MCF 10A (cell line): ENCODE data around the gene FILIP1L. TPM values are rescaled to one million over a fixed set of nuclear protein-coding genes. Genes with fewer than 3 reads are reported as not detected.

ENCODE experiments used
- BruUV-seq: library from RNA; stranded (reverse); fragments of 400-500 nt; replicated peaks from 2 replicates; lab custom pipeline; 2021; lab: Mats Ljungman, UMichigan
- CTCF ChIA-PET: fragments of 300-600 bp; sonication (Branson Sonifier 250); formaldehyde crosslinking; extraction: SDS; loops from one replicate; lab custom pipeline; 2021; ENCODE audit warnings: antibody characterized with exemption, inconsistent platforms; lab: Yijun Ruan, JAX
- POLR2A ChIA-PET: fragments of 300-600, 350-650 bp; sonication (Branson Sonifier 250); formaldehyde crosslinking; extraction: SDS; loops from one replicate; lab custom pipeline; 2020; ENCODE audit warnings: antibody characterized with exemption, inconsistent platforms; lab: Yijun Ruan, JAX
- DNase-seq: peaks from one replicate; pipeline ENCODE4 v3.0.0-alpha.2; 2018; ENCODE audit not compliant: unreplicated experiment
- H3K27ac Mint-ChIP-seq: one replicate; pipeline ENCODE4 v1.8.0; 2022; ENCODE audit warnings: mild to moderate bottlenecking, low read depth, mixed read lengths; ENCODE audit not compliant: unreplicated experiment
- H3K27me3 Mint-ChIP-seq: one replicate; pipeline ENCODE4 v1.8.0; 2022; ENCODE audit warnings: mixed read lengths; ENCODE audit not compliant: insufficient read depth, unreplicated experiment
- H3K36me3 Mint-ChIP-seq: one replicate; pipeline ENCODE4 v1.8.0; 2022; ENCODE audit warnings: mild to moderate bottlenecking, moderate library complexity, mixed read lengths; ENCODE audit not compliant: insufficient read depth, unreplicated experiment
- H3K4me1 Mint-ChIP-seq: one replicate; pipeline ENCODE4 v1.8.0; 2022; ENCODE audit warnings: mixed read lengths; ENCODE audit not compliant: insufficient read depth, unreplicated experiment
- H3K4me3 Mint-ChIP-seq: one replicate; pipeline ENCODE4 v1.8.0; 2022; ENCODE audit warnings: mild to moderate bottlenecking, moderate library complexity, mixed read lengths; ENCODE audit not compliant: unreplicated experiment
- H3K9me3 Mint-ChIP-seq: one replicate; pipeline ENCODE4 v1.8.0; 2022; ENCODE audit warnings: mixed read lengths; ENCODE audit not compliant: unreplicated experiment
- intact Hi-C: fragments of 100-400 bp; cut with micrococcal nuclease; formaldehyde crosslinking; loops from 2 replicates; pipeline ENCODE4 v1.14.1; 2022
- total RNA-seq: library from RNA; stranded (reverse); gene quantifications from 2 replicates; pipeline ENCODE4 v1.2.3, GENCODE V29; 2022
- TF ChIP-seq, protein P1 (sequence below): fragments of 200-600 bp; IDR thresholded peaks from one replicate; pipeline ENCODE4 v1.8.0; 2022; ENCODE audit warnings: antibody characterized with exemption, mild to moderate bottlenecking; ENCODE audit not compliant: unreplicated experiment

FILIP1L gene
- total RNA-seq, 1 experiment from 2014 or later, result 2.4 TPM

DNA sequence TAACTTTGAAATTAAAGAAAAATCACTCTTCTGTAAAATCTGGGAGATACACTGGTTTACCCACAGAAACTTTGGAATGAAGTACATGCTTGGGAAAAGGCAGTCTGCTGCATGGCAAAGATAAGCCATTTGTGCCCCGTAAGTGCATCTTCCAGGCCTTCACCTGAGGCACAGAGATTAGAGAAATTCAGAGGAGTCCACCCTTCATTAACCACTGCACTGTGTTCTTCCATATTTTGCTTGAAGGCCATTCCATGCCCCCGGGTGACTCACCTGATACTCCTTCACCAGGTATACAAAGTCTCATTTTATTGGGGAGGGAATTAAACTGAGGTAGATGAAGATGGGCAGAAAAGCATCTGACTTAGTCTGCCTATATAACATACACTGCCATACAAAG lies 243.6 kb downstream of the FILIP1L start:
- CTCF ChIA-PET, result interaction anchor here (0.6 to 1.2 kb wide), 4 partner anchors 11 to 28 kb away, joined by 3 to 4 read pairs (median 3); no protein-coding TSS in a partner anchor
- TF ChIP-seq, protein P1, sequence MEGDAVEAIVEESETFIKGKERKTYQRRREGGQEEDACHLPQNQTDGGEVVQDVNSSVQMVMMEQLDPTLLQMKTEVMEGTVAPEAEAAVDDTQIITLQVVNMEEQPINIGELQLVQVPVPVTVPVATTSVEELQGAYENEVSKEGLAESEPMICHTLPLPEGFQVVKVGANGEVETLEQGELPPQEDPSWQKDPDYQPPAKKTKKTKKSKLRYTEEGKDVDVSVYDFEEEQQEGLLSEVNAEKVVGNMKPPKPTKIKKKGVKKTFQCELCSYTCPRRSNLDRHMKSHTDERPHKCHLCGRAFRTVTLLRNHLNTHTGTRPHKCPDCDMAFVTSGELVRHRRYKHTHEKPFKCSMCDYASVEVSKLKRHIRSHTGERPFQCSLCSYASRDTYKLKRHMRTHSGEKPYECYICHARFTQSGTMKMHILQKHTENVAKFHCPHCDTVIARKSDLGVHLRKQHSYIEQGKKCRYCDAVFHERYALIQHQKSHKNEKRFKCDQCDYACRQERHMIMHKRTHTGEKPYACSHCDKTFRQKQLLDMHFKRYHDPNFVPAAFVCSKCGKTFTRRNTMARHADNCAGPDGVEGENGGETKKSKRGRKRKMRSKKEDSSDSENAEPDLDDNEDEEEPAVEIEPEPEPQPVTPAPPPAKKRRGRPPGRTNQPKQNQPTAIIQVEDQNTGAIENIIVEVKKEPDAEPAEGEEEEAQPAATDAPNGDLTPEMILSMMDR, result no peak
- H3K9me3 Mint-ChIP-seq, result no peaks in the 10 kb centered on the region
- H3K27ac Mint-ChIP-seq, result no peak overlapping the region
- no peak for DNase-seq
- no TSS peak for BruUV-seq
- no peak overlapping the region for H3K4me3 Mint-ChIP-seq
- POLR2A ChIA-PET, result interaction anchor here (0.6 to 1.0 kb wide), 3 partner anchors 9 to 42 kb away, joined by 3 read pairs; no protein-coding TSS in a partner anchor
- no peaks in the 10 kb centered on the region for H3K27me3 Mint-ChIP-seq
- no peaks in the 10 kb centered on the region for H3K36me3 Mint-ChIP-seq
- intact Hi-C loops, result no loop called here
- peaks cover 14% of the 10 kb centered on the region for H3K4me1 Mint-ChIP-seq

DNA sequence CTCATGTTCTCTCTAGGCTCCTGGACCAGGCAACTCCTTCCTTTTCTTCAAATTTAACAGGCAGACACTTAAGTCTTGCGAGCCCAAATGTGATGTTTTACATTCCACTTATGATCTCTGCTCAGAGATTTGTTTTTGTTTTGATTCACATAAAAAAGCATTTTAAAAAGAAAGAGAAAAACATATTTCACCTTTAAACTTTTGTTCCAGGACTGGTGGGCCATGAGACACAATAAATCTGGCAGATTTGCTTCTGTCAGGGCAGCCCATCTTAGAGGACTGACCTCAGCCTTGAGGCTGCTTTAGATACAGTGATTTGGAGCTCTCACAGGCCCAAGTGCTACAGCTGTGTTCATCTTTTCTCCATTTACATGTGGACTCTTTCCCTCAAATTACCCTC lies 244.7 kb downstream of the FILIP1L start:
- H3K9me3 Mint-ChIP-seq, result no peaks in the 10 kb centered on the region
- H3K27me3 Mint-ChIP-seq, result no peaks in the 10 kb centered on the region
- intact Hi-C loops, result no loop called here
- H3K27ac Mint-ChIP-seq, result no peak overlapping the region
- no peak for DNase-seq
- ChIA-PET POLR2A (interaction anchor here (0.8 to 1.0 kb wide), 2 partner anchors 10 kb away, joined by 3 to 5 read pairs; no protein-coding TSS in a partner anchor), CTCF (interaction anchor here (0.6 to 1.2 kb wide), 4 partner anchors 25 to 199 kb away, joined by 3 to 4 read pairs (median 3); no protein-coding TSS in a partner anchor)
- peaks cover 24% of the 10 kb centered on the region for H3K4me1 Mint-ChIP-seq
- peaks cover 9% of the 10 kb centered on the region for H3K36me3 Mint-ChIP-seq
- TF ChIP-seq, protein P1, result no peak
- no peak overlapping the region for H3K4me3 Mint-ChIP-seq
- no TSS peak for BruUV-seq

DNA sequence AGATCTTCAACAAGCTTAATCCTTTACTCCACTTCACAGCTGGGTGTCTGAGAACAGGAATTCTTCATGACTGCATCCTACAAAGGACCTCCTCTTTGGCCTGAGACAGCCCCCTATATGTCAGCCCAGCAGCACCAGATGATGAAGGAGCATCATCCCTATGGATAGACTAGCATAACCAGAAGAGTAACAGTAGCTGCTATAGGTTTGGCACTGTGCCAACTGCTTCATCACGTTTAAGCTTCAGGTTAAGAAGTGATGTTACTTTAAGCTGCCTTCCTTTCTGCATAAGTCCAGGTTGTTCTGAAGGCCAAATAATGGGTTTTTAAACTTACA lies 246.0 kb downstream of the FILIP1L start:
- CTCF ChIA-PET, result interaction anchor here (0.5 to 2.0 kb wide), 6 partner anchors 8 to 1717 kb away, joined by 3 to 12 read pairs (median 4); no protein-coding TSS in a partner anchor
- Mint-ChIP-seq H3K4me3 (no peak overlapping the region), H3K27ac (no peak overlapping the region), H3K36me3 (peaks cover 11% of the 10 kb centered on the region), H3K4me1 (peaks cover 32% of the 10 kb centered on the region), H3K27me3 (no peaks in the 10 kb centered on the region), H3K9me3 (no peaks in the 10 kb centered on the region)
- DNase-seq, result peak; percentile 39
- TF ChIP-seq, protein P1, result no peak
- intact Hi-C loops, result no loop called here
- no TSS peak for BruUV-seq
- POLR2A ChIA-PET, result interaction anchor here (0.9 to 1.4 kb wide), 6 partner anchors 8 to 148 kb away, joined by 3 to 4 read pairs (median 4); partner anchors contain the start of gene CMSS1

DNA sequence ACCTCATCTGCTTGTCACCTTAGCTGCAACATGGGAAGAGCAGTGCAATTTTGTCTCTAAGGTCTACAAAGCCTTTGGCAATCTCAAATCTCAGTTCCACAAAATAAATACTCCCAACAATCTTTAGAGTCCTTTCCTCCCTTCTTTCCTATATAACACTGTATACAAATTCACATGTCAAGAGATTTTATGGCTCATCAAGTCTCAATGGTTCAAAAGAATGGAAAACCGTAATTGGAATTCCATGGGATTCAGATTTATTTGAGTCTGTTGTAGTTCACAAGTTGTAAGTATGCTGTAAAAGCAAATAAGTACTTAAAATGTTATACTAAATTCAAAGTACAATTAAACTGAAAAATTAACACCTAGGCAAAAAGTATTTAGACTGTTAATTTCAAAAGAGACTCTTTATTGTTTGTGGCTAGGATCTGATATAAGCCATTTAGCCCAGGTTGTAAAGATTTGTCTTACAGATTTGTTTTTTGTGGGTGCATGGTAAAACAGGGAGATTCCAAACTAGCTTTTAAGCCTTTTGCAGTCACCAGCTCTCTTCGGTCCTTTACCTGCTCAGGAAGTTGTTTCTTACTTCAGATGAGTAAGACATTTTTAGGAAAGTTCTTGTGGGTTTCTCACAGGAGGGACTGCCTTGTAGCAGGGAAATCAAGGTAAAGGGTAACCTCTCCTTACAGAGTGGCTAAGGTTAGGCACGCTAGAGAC lies 246.5 kb downstream of the FILIP1L start:
- intact Hi-C loops, result no loop called here
- TF ChIP-seq, protein P1, result no peak
- H3K27ac Mint-ChIP-seq, result no peak overlapping the region

More for the DNA sequence above, 246.5 kb downstream of the FILIP1L start:
- DNase-seq, result no peak
- ChIA-PET CTCF (interaction anchor here (0.5 to 2.0 kb wide), 4 partner anchors 24 to 448 kb away, joined by 3 to 12 read pairs (median 4); no protein-coding TSS in a partner anchor), POLR2A (interaction anchor here (0.8 to 1.4 kb wide), 5 partner anchors 8 to 50 kb away, joined by 3 to 4 read pairs (median 3); partner anchors contain the start of gene CMSS1)
- peaks cover 15% of the 10 kb centered on the region for H3K36me3 Mint-ChIP-seq
- peaks cover 32% of the 10 kb centered on the region for H3K4me1 Mint-ChIP-seq
- no peaks in the 10 kb centered on the region for H3K27me3 Mint-ChIP-seq
- H3K9me3 Mint-ChIP-seq, result no peaks in the 10 kb centered on the region
- H3K4me3 Mint-ChIP-seq, result no peak overlapping the region
- no TSS peak for BruUV-seq
